Germinal center (tissue), 1 donor: ENCODE measurements around the gene TNFRSF11A.
A peak's percentile ranks its signal among the peaks of the same experiment; 100 is the strongest.

ENCODE experiments used
- DNase-seq: peaks from one replicate; pipeline ENCODE4 v3.0.0; 2012; ENCODE audit warnings: mixed read lengths, low spot score

The TNFRSF11A gene

DNA sequence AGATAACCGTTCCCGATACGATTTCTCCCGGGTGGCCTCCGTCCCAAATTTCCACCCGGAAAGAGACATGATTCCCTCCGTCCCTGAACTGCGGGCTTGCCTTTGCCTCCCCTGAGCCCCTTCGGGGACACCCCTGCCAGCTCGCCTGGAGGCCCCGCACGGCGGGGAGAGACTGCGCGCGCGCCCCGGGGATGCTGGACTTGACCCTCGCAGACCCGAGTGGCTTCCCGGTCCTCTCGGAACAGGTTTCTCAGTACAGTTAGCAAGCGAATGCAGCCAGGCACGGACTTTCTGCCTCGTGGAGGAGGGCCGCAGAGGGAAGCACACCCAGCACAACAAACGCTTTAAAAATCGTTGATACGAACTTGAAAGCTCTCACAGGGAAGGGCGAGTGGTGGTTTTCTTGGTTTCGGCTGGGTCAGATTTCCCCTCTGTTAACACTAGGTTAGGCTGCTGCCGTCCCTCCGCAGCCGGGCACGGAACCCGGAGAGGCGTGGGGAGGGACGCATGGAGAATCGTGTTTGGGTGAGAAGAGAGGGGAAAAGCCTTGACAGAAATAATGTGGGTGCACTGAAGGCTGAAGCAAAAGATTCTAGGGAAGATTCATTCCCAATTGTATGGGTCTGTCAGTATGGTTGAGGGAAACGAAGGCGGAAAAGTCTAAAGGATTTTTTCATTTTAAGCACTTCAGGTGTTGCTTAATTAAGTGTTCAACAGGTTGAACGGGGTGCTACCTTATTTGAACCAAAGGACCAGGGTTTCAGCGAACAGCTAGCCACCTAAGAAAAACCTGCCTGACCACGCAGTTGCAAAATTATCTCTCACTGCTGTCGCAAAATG, 916 bp downstream of the TNFRSF11A start:
- DNase-seq = peak; percentile 17

DNA sequence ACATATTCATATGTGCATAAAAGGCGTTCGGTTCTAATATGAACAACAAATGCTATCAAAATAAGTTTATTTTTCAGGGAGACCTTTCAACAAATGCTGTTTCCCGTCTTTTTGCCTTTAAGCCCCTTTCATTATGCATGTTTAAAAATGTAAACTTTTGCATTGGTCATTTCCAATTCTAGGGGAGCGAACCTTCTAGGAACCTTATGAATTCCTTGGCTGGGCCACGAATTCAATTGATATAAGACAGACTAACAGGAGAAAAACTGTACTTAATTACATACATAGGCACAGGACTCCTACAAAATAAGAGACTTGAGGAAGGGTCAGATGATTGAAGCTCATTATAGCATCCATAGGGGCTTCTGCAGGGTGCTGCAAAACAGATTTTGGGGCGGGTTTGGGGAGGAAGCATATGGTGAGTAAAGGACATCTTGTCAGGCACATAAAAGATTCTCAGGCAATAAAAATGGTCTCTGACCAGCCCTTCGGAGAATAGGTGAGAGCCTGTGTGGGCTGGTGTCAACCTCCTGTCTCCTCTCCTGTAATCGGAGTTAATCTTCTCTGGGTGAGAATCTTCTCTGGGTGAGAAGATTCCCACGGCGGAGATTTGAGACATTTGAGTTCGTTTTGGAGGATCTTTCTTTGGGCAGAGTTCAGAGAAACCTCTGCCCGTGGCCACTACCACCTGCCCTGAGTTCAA, 1.7 kb downstream of the TNFRSF11A start:
- DNase-seq = no peak

DNA sequence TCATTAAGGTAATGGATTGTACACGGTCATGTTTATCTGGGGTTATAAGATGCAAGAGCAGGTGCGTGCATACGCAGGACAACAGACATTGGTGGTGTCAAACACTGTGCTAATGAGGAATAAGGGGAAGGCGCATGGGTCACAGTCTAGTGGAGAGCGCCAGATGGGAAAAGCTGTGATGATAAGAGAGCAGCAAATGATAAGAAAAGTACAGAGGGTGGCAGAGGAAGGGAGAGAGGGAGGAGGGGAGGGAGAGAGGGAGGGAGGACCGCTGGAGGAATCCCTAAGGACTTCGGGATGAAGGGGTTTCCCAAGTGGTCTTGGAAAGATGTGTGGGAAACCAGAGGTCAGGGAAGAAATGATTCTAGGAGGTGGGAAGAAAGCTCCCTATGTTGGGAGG, 2.9 kb downstream of the TNFRSF11A start:
- no peak for DNase-seq

GRCh38 chr18:62328586-62329525, 3.7 kb downstream of the TNFRSF11A start:
- DNase-seq = no peak

DNA sequence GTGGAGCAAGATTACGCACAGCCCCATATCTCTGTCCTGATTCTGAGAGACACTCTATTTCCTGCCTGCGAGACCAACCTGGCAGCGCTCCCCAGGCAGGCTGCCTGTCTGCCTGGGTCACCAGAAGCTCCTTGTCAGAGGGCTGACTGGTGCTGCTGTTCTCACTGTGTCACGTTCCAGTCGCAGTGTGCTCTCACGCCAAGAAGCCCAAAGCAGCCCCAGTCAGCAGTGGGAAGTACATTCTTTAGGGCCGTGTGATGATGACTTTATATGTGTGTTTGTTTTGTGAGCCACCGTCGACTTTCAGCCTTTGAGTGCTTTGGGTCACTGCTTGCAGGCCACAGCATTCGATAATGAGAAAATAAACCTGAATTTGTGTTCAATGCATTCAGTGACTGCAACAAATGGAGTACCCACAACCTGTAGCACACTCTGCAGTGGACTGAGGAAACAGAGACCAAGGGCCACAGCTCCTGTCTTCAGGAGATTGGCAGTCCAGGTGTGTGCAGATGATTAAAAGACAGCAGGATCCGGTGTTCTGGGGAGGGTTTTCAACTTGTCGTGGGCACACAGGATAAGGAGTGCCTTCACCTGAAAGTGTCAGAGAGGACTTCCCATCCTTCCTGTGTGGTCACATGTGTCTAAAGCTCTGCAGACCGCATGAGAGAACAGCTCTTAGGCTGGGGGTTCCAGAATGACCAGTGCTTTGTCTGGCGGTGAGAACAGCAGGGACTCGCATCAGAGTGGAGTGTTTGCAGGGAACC, 4.8 kb downstream of the TNFRSF11A start:
- DNase-seq = no peak

DNA sequence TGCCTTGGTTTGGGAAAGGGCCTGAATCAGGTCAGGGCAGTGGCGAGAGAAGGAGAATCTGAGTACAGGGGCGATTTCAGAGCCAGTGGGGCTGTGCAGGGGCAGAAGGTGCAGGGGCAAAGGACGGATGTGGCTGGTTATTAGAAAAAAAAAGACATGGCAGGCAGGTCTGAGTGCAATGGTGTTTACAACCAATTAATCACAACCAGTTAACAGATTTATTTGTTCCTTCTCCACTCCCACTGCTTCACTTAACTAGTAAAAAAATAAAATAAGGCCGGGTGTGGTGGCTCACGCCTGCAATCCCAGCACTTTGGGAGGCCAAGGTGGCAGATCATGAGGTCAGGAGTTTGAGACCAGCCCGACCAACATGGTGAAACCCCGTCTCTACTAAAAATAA, 5.5 kb downstream of the TNFRSF11A start:
- no peak for DNase-seq

- DNase-seq = no peak
Observed at GRCh38 chr18:62331581-62332356, 6.7 kb downstream of the TNFRSF11A start.

- no peak for DNase-seq
Observed at GRCh38 chr18:62332431-62332830, 7.3 kb downstream of the TNFRSF11A start.

DNA sequence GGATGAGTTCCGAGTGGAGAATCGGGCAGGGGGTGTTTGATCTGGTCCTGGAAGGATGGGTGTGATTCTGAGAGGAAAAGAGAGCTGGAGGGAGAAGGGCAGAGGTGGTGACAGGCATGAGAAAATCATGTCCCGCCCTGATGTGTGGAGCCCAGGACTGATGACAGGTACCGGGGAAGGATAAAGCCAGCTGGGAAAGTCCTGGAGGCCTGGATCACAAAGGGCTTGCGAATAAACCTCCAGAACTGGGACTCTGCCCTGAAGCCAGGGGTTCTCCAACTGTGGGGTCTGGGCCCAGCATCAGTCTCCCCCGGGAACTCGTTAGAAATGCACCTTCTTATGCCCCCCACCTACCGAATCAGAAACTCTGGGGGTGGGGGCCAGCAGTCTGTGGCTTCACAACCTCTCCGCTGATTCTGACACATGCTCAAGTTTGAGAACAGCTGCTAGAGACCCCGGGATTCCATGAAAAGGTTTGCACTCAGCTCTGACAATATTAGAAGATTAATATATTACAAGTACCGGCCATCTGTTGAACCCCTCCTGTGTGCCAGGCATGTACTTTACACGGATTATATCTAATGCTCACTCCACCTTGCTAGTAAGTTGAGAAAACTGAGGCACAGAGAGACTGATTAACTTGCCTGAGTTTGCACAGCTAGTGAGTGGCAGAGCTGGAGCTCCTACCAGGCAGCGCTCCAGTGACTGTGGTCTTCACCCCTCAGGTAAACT, 8.0 kb downstream of the TNFRSF11A start:
- DNase-seq = no peak

GRCh38 chr18:62334120-62334519, 9.0 kb downstream of the TNFRSF11A start:
- DNase-seq = no peak

DNA sequence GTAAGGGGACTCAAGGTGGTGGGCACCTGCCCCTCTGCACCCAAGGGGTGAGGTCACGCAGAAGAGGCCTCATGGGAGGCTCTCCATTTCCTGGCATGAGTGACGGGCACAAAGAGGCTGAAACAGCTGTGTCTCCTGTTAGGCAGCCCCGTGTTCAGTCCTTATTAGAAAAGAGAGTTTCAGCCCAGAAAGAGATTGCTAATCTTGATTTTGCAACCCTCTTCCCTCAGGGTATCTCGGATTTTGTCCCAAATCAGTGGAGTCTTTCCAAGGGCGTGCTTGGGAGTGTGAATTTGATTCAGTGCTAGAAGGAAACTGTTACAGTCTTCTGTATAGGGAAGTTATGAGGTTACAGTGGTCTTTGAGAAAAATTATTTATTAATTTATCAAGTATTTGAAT, 10.4 kb downstream of the TNFRSF11A start:
- DNase-seq = no peak

GRCh38 chr18:62336618-62337017, 11.5 kb downstream of the TNFRSF11A start:
- DNase-seq = no peak

DNA sequence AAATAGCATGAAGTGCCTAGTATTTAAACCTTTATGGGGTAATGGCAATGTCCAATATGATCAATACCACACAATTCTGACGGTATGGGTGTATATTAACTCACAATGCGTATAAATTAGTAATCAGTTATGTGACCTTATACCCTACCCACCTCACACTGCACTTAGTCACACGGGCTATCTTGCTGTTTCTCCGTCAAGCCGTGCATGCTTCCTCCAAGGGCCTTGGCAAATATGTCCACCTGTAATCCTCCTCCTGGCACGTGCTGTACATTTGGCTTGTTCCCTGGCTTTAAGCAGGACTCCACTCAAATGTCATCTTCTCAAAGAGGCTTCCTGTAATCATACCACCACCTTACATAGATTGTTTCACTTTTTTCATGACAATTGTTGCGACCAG, 12.2 kb downstream of the TNFRSF11A start:
- DNase-seq = no peak

DNA sequence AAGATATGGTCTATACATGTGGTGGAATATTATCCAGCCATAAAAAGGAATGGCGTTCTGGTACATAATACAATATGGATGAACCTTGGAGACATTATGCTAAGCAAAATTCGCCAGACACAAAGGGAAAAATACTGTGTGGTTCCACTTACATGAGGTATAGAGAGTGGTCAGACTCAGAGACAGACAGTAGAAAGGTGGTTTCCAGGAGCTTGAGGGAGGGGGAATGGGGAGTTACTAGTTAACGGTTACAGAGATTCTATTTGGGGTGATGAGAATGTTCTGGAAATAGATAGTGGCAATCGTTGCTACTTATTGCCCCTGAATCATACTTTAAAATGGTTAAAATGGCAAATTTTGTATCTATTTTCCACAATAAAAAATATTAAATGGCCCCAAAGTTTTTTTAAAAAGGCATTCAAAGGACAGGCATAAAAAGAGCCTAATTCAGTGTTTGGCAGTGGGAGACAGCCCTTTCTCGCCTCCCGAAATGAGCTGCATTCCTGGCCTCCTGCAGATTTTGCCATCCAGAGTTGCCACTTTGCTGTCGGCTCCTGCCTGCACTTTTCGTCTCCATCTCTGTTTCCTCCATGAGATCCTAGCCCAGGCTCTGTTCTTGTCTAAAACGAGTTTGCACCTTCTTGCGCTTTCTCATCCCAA, 13.5 kb downstream of the TNFRSF11A start:
- DNase-seq = no peak

DNA sequence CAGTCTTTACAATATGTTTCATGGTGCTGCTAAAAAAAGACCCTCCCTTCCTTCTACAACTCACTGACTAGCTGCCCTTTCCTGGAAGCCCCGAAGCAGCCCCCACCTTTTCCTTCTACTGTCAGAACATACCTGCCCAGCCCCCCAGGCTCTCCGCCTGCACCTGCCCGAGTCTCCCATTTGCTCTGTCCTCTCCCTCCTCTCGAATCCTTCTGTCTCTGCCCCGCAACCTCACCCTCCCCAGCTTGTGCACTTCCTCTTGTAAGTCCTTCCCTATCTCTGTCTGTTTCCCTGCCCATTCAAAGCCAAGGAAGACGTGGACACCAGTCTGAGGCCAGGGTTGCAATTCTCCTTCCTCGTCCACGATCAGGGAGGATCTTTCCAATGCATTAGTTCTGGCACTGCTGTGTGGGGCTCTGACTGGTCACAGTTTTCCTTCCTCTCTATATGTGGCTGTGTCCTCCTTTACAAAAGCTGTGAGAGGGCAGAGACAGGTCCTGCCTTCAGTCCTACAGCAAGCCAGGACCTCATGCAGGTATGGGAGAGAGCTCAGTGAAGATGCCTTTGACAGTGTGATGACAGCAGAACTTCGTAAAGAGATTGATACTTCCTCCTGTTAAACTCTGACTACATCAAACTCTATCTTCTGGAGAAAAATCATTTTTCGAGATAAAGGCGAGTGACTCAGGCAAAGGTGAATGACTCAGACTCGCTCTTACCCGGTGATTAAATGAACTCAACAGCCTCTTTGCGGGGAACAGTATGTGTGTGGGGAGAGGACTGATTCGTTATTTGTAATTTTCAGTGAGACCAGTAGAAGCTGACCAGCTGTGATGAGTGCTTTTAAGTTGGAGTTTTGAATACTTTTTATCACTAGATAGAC, 14.2 kb downstream of the TNFRSF11A start:
- no peak for DNase-seq

- no peak for DNase-seq
Observed at GRCh38 chr18:62340996-62341395, 15.9 kb downstream of the TNFRSF11A start.

DNA sequence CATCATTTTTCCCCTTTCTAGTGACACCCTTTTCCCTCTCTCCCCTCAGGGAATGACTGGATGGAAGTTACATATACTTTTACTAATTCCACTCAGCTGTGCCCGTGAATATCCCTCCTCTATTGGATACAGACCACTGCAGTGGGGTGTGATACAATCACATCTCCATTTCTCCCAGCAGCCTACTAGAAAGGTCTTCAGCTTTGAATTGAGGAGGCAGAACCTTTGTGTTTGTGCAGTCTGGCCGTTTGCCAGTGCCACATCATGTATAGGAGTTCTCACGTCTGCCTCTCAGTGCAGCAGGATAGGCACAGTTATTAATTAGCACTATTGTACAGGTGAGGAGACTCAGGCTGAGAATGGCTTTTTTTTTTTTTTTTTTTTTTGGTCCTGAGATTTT, 16.4 kb downstream of the TNFRSF11A start:
- no peak for DNase-seq

DNA sequence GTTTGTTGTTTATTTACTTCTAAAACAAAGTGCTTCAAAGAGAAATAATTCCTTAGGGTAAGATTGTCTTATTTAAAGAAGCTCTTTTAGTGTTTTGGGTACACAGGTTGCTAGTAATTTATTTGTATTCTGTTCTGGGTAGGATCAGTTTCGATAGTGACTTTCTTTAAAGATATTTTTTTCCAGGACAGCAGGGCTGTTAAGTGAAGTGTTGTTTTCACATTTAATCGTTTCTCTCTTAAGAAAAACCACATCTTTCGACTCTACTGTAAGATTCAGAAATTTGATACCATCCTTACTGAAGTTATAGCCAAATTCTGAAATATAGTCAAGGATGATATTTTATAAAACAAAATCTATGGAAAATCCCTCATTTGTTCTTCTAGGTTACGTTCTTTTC, 17.8 kb downstream of the TNFRSF11A start:
- DNase-seq = no peak

DNA sequence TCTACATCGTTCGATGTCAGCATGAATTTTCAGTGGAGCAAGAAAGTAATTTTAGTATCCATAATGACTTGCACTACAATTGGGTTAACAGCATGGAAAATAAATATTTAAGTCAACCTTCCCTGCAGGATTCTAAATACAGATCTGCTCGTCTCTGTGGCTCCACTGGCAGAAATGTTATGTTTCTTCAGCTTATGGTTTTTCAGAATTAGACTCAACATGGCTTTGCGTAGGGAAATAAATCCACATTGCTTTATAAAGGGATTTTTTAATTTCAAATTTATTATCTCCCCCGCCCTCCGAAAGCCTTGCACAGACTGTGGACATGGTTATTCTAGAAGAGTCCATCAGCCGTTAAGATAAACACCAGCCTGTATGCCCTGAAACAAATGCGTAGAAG, 18.2 kb downstream of the TNFRSF11A start:
- no peak for DNase-seq
